DMS53 (cell line): ENCODE measurements around the gene MYO3A.

Experiments used
- DNase-seq: peaks from one replicate; lab custom pipeline; 2025; lab: John Stamatoyannopoulos, UW

MYO3A gene

DNA sequence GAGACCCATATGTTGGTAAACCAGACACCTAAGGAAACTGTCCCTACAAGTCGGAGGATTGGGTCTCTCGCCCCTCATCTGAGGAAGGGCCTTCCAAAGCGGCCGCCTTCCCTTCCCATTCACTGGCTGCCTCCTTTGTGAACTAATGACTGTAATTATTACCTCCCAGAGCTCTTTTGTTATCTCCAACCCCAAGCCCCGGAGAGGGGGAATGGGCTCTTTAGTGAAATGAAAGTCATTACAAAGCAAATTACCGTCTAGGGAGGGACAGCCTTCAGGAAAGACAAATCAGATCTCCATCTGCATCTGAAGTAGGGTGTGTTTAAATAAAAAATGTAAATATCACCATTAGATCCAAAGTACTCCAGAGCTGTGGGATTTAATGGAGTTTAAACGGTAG, 280.0 kb downstream of the MYO3A start:
- DNase-seq: no peak

- DNase-seq: no peak
Observed at GRCh38 chr10:26214551-26215395, 280.7 kb downstream of the MYO3A start.

DNA sequence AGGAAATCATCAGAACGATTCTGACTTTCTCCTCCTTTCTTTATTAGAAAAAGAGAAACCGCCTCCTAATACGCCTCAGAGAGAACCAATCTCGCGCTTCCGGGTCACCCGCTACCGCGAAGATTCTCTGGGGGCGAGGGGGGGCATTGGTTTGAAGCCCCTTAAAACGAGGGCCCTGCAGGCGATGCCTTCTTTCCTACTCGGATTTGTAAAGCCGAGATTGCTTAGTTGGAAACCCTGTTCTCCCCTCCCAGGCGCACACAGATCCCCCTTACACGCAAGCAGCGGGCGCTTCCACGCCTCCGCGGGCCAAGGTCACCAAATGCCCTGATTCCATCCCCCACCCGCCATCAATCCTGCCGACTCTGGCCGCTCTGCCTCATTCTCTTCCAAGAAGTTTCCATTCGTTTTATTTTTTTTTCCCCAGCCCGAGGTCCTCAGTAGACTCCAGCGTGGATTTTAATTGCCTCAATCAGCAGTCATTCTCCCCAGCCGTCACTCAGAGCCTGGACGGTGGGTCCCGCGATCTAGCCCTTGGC, 281.4 kb downstream of the MYO3A start:
- DNase-seq: peak; percentile 2

- no peak for DNase-seq
Observed at GRCh38 chr10:26215935-26216584, 282.0 kb downstream of the MYO3A start.

- DNase-seq: no peak
Observed at GRCh38 chr10:26216585-26217395, 282.8 kb downstream of the MYO3A start, which contains the start of gene GAD2. TSS of gene GAD2 (plus strand) at chr10:26216774. CDS start at chr10:26216810, 36 bp downstream.

DNA sequence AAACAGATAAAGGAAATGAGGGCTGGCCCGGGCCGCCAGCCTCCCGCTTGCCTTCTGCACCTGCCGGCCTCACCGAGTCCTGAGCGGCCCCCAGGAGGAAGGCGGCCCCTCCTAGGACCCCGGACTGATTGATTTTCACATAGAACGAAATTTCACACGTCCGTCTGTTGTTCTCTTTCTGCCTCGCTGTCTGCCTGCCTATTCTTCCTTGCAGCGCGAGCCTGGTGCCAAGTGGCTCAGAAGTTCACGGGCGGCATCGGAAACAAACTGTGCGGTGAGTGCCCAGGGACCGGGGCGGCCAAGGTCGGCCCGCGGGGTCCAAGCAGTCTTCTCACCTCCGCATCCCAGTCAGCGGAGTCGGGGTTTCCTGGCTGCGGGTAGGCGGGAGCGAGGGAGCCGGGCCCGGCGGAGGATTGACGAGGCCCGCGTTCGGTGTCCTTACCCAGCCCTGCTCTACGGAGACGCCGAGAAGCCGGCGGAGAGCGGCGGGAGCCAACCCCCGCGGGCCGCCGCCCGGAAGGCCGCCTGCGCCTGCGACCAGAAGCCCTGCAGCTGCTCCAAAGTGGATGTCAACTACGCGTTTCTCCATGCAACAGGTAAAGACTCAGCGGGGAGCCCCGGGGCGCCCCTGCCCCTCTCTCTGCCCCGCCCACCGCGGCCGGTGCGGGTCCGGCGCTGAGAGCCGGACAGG, 283.5 kb downstream of the MYO3A start:
- DNase-seq: no peak

GRCh38 chr10:26219676-26220075, 285.6 kb downstream of the MYO3A start:
- no peak for DNase-seq

DNA sequence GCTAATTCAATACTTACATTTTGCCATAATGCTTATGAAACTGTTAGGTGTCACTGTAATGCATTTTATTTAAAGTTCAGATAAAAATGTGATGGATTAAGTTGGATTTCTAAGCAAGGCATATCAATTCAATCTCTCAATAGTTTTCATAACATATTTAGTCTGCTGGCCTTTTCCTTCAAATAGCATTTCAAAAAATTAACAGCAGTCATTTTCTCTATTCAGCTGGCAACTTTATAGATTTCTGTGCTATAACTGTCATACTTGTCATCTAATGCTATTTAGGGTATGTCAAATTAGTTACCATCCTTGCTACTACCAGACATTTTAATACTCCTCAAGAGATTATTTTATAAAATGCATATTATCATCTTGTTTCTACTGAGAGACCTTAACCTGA, 286.9 kb downstream of the MYO3A start:
- no peak for DNase-seq

- DNase-seq: no peak
Observed at GRCh38 chr10:26221541-26221940, 287.5 kb downstream of the MYO3A start.

- DNase-seq: no peak
Observed at GRCh38 chr10:26222563-26222962, 288.5 kb downstream of the MYO3A start.

GRCh38 chr10:26225322-26225721, 291.3 kb downstream of the MYO3A start:
- no peak for DNase-seq

DNA sequence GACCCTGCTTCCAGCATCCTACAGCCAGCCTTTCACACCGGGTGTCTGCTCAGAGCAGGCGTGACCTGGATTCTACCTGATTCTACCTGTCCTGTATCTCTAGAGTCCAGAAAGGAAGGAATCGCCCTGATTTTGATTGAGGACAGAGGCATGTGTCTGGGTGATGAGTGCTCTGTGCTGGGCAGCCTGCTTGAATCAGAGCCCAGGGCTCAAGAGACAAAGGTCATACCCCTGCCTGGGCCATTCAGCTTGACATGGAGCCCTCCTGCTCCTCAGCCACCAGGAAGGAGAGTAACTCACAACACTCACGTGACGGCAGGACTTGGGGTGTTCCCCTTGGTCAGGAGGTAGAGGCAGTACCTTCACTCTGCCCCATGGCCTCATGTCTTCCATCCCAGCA, 293.8 kb downstream of the MYO3A start:
- DNase-seq: no peak

DNA sequence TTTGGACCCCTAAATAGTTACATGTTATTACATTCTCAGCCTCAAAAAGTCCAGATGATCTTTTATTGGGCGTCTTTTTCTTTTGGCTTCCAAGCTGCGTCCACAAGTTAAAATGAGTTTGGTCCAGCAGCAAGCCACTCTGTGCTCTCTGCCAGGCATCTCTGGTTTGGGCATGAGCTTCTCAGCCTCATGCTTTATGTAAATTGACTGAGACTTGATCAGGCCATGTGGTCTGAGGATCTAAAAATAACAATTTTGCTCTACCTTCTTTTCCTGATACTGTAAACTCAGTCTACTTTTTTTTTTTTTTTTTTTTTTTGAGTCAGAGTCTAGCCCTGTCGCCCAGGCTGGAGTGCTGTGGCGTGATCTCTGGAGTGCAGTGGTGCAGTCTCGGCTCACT, 298.1 kb downstream of the MYO3A start:
- DNase-seq: no peak

GRCh38 chr10:26235761-26236160, 301.7 kb downstream of the MYO3A start:
- no peak for DNase-seq

GRCh38 chr10:26238378-26238777, 304.3 kb downstream of the MYO3A start:
- no peak for DNase-seq

- DNase-seq: no peak
Observed at GRCh38 chr10:26242706-26243350, 308.8 kb downstream of the MYO3A start.

GRCh38 chr10:26243351-26243720, 309.3 kb downstream of the MYO3A start:
- no peak for DNase-seq

DNA sequence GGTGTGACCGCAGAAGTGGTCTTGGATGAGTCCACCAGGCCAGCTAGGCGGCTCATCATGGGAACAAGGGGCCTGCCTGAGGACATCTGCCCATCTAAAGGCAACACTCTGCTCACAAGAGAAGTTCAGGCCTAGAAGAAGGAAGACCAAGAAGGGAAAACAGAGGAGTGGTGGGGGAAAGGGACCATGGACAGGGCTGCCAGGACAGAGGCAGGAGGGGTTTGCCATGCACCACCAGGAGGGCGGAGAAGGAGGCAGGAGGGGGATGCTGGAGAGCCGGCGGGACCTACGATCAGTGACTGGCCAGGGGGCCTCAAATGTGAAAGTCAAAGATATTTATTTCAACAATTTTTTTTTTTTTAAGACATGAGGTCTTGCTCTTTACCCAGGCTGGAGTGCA, 315.7 kb downstream of the MYO3A start:
- no peak for DNase-seq

GRCh38 chr10:26251925-26252324, 317.9 kb downstream of the MYO3A start:
- no peak for DNase-seq

- DNase-seq: no peak
Observed at GRCh38 chr10:26254616-26255015, 320.6 kb downstream of the MYO3A start.

DNA sequence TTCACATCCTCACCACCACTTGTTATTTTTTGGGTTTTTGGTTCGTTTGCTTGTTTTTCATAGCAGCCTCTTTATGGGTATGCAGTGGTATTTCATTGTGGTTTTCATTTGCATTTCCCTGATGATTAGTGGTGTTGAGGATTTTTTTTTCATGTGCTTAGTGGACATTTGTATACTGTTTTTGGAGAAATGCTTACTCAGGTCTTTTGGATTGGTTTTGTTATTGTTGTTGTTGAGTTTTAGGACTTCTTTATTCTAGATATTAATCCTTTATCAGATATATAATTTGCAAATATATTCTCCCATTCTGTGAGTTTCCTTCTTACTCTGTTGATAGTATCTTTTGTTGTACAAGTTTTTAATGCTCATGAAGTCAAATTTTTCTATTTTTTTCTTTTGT, 325.3 kb downstream of the MYO3A start:
- no peak for DNase-seq
